ENCODE results near the gene VEPH1. TPM values are rescaled to one million over a fixed set of nuclear protein-coding genes. Genes with fewer than 3 reads are reported as not detected.

The VEPH1 gene
- total RNA-seq, 1 experiment from 2014 or later: 0.51 TPM

DNA sequence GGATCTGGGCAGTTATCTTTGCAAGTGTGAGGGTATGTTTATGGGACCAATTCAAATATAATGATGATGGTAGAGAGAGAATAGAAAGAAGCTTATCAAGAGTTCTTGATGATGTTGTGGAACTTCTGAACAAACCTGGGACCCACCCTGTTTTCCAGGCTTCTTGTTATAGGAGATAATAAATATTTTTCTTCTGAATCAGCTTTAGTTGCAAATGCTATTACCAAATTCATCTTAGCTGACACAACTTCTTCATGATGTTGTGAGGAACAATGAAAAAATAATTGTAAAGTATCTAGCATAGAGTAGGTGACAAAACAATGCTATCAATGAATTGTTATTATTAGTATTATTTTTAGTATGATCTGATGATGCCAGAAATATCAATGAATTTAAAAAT, 110.1 kb downstream of the VEPH1 start:
- CTCF ChIA-PET: no interaction called here
- Histone ChIP-seq H3K36me3 (ENCODE audit: control insufficient read depth, insufficient read depth, low read length) (no peaks in the 10 kb centered on the region), H3K9me3 (ENCODE audit: control insufficient read depth, insufficient read depth, low read depth, low read length) (no peaks in the 10 kb centered on the region), H3K4me1 (ENCODE audit: control insufficient read depth, insufficient read depth, low read length) (no peaks in the 10 kb centered on the region), H3K27me3 (ENCODE audit: control insufficient read depth, insufficient read depth, low read length) (no peaks in the 10 kb centered on the region; the same call in 1 of the 2 replicates), H3K27ac (ENCODE audit: low read length) (no peak overlapping the region), H3K4me3 (ENCODE audit: low read depth in 2 of 2, low read length in 2 of 2) (no peak overlapping the region)
- intact Hi-C loops (cut with micrococcal nuclease; ENCODE audit: unreplicated experiment): no loop called here
- TF ChIP-seq, protein P1, sequence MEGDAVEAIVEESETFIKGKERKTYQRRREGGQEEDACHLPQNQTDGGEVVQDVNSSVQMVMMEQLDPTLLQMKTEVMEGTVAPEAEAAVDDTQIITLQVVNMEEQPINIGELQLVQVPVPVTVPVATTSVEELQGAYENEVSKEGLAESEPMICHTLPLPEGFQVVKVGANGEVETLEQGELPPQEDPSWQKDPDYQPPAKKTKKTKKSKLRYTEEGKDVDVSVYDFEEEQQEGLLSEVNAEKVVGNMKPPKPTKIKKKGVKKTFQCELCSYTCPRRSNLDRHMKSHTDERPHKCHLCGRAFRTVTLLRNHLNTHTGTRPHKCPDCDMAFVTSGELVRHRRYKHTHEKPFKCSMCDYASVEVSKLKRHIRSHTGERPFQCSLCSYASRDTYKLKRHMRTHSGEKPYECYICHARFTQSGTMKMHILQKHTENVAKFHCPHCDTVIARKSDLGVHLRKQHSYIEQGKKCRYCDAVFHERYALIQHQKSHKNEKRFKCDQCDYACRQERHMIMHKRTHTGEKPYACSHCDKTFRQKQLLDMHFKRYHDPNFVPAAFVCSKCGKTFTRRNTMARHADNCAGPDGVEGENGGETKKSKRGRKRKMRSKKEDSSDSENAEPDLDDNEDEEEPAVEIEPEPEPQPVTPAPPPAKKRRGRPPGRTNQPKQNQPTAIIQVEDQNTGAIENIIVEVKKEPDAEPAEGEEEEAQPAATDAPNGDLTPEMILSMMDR (IDR thresholded peaks at IDR 0.05): no peak
- in situ Hi-C loops (cut with HindIII; ENCODE audit: low pct_unique_long_range_greater_than_20kb, low sequenced_read_pairs): no loop called here
- DNase-seq (ENCODE audit: low read depth, low spot score) (no peak), ATAC-seq (no peak)
- no TSS peak for BruUV-seq (replicated peaks)
- POLR2A ChIA-PET: no interaction called here

DNA sequence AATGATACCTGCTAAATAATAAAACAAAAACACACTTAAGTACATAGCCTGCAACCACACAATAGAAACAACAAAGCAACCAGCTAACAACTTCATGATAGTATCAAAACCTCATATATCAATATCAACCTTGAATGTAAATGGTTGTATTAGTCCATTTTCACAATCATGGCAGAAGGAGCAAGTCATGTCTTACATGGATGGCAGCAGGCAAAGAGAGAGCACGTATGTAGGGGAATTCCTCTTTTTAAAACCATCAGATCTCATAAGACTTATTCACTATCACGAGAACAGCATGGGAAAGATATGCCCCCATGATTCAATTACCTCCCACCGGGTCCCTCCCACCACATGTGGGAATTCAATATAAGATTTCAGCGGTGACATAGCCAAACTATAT, 111.1 kb downstream of the VEPH1 start:
- intact Hi-C loops (cut with micrococcal nuclease; ENCODE audit: unreplicated experiment): no loop called here
- ChIA-PET POLR2A (no interaction called here), CTCF (no interaction called here)
- Histone ChIP-seq H3K27me3 (ENCODE audit: control insufficient read depth, insufficient read depth, low read length) (no peaks in the 10 kb centered on the region; the same call in 1 of the 2 replicates), H3K27ac (ENCODE audit: low read length) (no peak overlapping the region), H3K9me3 (ENCODE audit: control insufficient read depth, insufficient read depth, low read depth, low read length) (no peaks in the 10 kb centered on the region), H3K4me3 (ENCODE audit: low read depth in 2 of 2, low read length in 2 of 2) (no peak overlapping the region), H3K36me3 (ENCODE audit: control insufficient read depth, insufficient read depth, low read length) (no peaks in the 10 kb centered on the region), H3K4me1 (ENCODE audit: control insufficient read depth, insufficient read depth, low read length) (no peaks in the 10 kb centered on the region)
- DNase-seq (ENCODE audit: low read depth, low spot score) (no peak), ATAC-seq (no peak)
- no TSS peak for BruUV-seq (replicated peaks)
- in situ Hi-C loops (cut with HindIII; ENCODE audit: low pct_unique_long_range_greater_than_20kb, low sequenced_read_pairs): no loop called here
- TF ChIP-seq POLR2AphosphoS5 (IDR thresholded peaks at IDR 0.05; ENCODE audit: low read depth, low read length): no peak
- TF ChIP-seq, protein P1 (IDR thresholded peaks at IDR 0.05): no peak
- TF ChIP-seq, protein P2, sequence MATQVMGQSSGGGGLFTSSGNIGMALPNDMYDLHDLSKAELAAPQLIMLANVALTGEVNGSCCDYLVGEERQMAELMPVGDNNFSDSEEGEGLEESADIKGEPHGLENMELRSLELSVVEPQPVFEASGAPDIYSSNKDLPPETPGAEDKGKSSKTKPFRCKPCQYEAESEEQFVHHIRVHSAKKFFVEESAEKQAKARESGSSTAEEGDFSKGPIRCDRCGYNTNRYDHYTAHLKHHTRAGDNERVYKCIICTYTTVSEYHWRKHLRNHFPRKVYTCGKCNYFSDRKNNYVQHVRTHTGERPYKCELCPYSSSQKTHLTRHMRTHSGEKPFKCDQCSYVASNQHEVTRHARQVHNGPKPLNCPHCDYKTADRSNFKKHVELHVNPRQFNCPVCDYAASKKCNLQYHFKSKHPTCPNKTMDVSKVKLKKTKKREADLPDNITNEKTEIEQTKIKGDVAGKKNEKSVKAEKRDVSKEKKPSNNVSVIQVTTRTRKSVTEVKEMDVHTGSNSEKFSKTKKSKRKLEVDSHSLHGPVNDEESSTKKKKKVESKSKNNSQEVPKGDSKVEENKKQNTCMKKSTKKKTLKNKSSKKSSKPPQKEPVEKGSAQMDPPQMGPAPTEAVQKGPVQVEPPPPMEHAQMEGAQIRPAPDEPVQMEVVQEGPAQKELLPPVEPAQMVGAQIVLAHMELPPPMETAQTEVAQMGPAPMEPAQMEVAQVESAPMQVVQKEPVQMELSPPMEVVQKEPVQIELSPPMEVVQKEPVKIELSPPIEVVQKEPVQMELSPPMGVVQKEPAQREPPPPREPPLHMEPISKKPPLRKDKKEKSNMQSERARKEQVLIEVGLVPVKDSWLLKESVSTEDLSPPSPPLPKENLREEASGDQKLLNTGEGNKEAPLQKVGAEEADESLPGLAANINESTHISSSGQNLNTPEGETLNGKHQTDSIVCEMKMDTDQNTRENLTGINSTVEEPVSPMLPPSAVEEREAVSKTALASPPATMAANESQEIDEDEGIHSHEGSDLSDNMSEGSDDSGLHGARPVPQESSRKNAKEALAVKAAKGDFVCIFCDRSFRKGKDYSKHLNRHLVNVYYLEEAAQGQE (IDR thresholded peaks at IDR 0.05; ENCODE audit: insufficient read depth in 1 of 2, low read depth in 2 of 2, low read length in 1 of 2): no peak
- no peak for TF ChIP-seq SIN3A (IDR thresholded peaks at IDR 0.05; ENCODE audit: borderline replicate concordance, insufficient read depth, low read depth, low read length)
- no peak for TF ChIP-seq TCF7L2 (IDR thresholded peaks at IDR 0.05; ENCODE audit: low read depth, low read length)
